Left hindlimb (tissue), 1 donor: ENCODE results near the gene IL17REL.

Experiments used
- DNase-seq: peaks from one replicate; pipeline ENCODE4 v3.0.0-alpha.2; 2018

The IL17REL gene

GRCh38 chr22:50045211-50046018 lies 32.9 kb upstream of the IL17REL start:
- DNase-seq: no peak

GRCh38 chr22:50044485-50045118 lies 32.0 kb upstream of the IL17REL start:
- no peak for DNase-seq

DNA sequence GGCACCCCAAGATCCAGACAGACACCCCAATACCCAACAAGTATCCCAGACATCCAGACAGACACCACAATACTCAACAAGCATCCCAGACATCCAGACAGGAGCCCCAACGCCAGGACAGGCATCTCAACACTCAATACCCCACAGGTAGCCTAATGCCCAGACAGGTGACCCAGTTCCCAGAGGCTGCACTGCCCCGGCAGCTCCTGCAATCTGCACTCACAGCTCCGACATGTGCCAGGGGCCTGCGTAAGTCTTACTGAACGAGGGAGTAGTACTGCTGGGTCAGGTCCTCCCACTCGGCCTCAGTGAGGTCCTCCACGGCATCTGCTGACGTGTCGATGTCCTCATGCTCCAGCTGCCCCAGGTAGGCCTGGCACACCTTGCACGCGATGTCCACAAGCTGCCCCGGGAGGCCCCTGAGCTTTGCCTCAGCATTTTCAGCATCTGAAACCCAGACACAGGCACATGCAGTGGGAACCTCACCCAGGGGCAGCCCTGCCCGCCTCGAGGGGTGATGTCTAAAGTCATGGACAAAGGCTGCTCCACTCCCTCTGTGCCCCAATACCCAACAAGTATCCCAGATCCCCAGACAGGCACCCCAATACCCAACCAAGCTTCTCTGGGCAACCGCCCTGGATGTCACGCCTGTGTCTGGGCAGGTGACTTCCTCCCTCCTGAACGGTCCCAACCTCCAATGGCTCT lies 28.9 kb upstream of the IL17REL start:
- DNase-seq: no peak

DNA sequence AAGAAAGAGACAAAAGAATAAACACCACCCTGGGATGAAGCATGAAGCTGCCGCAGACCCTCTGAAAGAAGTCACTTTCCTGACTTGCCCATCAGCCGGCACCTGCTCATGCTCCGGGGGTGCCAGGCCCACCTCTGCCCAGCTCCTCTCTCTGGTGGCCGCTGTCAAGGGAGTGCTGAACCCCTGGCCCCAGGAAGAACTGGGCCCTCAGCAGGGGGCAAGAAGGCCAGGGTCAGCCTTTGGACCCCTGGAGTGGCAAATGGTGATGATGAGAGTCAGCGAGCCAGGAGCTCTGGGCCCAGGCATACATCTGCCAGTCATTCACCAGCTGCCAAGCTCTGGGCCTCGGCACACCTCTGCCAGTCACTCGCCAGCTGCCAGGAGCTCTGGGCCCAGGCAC lies 28.2 kb upstream of the IL17REL start:
- DNase-seq: no peak

DNA sequence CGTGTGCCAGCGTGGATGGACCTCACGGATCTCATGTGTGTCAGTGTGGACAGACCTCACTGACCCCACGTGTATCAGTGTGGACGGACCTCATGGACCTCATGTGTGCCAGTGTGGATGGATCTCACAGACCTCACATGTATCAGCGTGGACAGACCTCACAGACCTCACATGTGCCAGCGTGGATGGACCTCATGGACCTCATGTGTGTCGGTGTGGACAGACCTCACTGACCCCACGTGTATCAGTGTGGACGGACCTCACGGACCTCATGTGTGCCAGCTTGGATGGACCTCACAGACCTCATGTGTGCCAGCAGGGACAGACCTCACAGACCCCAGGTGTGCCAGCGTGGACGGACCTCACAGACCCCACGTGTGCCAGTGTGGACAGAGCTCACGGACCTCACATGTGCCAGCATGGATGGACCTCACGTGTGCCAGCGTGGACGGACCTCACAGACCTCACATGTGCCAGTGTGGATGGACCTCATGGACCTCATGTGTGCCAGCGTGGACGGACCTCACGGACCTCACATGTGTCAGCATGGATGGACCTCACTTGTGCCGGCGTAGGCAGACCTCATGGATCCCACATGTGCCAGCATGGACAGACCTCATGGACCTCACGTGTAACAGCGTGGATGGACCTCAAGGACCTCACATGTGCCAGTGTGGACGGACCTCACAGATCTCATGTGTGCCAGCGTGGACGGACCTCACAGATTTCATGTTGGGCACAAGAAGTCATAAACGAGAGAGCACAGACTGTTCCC lies 27.3 kb upstream of the IL17REL start:
- no peak for DNase-seq

DNA sequence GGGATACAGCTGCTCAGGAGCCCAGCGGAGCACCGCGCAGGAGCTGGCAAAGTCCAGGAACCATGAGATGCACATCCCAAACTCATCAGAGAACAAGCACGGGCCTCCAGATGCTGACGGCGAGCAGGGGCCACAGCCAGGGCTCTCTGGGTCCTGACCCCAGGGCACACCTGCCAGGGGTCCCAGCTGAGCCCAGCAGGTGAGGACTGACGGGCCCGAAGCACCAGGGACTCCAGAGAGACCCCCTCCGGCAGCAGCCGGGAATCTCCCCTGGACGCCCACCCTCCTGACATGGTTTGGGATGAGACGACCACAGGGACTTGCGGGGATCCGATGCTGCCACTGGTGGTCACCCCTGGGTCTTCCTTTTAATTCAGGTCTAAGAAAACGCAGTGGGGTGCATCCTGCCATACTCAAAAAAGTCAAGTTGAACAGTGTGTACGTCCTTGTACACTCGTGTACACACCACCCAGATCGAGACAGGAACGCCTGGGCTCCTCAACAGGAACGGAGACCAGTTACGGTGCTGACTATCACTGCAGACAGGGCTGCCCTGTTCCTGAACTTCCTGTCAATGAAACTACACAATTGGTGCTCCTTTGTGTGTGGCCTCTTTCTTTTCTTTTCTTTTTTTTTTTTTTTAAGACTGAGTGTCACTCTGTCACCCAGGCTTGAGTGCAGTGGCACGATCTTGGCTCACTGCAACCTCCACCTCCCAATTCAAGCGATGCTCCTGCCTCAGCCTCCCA lies 23.6 kb upstream of the IL17REL start:
- no peak for DNase-seq

GRCh38 chr22:50035131-50035881 lies 22.7 kb upstream of the IL17REL start:
- DNase-seq: no peak

- no peak for DNase-seq
Observed at GRCh38 chr22:50034126-50035081, 21.8 kb upstream of the IL17REL start.

DNA sequence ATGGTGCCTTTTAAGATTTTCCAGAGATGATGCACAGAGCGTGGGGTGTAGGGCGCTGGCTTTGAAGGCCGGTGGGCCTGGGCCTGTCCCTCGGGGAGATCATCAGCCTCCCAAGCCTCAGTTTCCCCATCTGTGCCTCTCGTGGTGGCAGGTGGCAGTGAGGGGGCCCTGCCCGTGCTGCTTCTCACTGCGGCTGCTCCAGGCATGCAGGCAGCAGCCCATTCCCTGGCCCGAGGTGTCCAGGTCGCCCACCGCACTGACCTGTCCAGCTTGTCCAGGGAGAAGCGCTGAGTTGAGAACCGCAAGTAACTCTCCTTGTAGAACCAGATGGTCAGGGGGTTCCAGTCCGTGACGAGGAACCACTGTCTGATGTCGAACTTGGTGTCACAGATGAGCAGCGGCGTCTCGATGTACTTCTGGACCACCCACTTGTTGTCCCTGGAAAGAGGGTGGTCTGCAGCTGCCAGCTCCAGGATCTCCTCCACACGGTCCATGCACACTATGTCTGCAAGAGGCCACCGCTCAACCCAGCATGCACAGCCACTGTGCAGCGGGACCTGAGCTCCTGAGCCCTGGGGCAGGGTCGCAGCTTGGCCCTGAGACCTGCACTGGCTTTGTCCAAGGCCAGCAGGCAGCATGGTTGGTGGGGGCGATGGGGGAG lies 20.5 kb upstream of the IL17REL start:
- DNase-seq: no peak

GRCh38 chr22:50032109-50032871 lies 19.7 kb upstream of the IL17REL start:
- DNase-seq: no peak

DNA sequence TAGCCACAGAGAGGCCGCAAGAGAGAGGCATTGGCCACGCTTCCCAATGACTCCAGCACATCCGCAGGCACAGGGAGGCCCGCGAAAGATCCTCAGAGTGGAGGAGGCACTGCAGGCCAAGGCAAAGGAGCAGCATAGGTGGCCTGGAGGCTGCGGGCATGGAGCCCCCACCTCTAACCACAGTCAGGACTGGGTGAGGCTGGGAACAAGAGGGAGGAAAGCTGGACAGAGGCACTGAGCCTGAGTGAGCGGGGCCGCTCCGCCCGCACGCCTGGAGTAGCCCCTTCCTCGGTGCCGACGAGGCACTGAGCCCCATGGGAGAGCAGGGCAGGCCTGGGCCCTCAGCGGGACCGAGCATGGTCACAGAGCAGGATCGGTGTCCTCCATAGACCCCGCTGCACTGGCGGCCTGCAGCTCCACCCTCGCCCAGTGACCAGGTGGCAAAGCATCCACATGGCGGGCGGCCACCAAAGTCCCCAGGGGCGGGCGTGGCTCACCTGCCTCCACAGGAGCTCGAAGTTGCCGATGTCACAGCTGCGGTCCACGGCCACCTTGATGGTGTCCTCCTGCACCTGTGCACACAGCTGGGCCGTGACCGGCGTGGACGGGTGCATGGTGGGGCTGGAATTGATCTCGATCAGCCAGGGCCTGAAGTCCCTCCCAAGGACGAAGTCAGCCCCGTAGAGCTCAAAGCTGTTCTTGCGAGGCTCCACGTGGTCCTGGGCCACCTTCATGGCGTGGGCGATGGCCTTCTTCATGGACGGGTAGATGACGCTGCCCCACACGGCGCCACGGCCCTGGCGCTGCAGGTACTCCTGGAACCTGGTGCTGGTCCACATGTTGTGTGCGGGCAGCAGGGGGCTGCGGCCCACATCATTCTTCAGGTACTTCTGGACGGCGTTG lies 18.9 kb upstream of the IL17REL start:
- DNase-seq: no peak

DNA sequence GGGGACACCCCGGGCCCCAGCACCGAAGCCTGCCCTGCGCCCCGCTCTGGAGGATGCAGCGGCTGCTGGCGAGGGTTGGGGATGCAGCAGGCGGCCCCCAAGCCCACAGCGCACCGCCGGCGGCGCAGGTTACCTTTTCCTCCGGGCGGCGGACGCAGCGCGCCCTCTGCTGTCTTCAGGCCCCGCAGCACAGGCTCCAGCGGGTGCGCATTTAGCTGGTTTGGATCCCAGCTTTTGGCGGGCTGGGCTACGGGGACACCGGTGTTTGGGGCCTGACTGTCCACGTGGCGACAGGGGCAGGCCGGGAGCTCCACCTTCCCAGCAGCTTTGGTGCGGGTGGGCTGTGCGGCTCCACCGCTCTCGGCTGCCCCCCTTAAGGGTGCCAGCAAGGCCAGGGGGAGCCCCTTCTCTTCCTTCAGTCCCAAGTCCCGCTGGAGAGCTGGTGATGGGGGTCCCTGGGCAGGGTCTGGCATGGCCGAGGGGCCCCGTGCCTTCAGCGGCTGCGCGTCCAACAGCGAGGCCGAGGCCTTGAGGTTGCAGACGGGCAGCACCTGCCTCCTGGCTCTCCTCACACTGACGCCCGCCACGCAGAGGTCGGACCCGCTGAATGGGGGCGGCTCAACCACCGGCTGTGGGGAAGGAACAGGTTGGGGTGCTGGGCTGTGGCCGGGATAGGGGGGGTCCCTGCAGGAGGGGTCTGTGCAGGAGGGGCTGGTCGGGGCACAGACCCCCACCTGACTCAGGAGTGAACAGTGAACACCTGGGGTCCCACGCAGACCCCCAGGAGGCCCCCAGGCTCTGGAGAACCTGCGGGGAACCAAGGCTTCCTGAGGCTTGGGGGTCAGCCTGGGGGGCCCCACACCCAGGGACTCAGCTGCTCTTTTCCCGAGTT lies 18.0 kb upstream of the IL17REL start:
- DNase-seq: no peak

DNA sequence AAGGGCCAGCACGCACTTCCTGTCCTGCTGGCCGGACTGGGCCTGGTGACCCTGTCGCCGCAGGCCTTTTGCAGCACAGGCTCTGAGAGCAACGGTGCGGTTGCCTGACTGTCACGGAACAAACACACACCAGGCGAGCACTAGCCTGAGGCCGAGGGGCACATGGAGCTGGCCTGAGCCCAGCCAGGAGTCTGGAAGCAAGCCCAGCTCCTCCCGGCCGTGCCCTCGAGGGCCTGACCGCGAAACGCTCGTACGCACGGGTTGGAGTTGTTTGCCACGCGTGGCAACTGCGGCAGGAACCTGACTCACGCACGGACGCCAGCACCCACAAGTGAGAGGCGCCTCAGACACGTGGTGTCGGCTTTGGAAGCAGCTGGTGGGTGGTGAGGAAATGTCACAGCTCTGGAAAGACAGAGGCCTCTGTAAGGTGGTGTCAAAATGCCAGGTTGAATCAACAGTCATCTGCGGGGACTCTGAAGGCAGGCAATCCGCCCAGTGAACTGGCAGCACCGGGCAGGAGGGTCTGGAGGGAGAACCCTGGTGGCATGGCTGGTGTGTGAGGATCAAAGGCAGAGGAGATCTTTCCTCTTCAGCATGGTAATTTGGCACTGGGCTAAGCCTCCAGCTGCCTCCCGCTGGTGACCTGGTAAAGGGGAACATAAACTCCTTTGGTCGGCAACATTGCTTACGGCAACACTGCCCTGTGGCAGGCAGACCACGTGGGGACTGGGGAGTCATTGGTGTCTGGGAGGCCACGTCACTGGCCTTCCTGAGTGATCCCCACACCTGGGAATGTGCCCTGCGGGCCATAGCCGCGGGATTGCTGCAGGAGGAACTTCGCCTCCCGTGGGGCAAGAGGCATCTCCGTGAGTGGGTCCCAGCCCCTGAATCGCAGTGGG lies 15.3 kb upstream of the IL17REL start:
- no peak for DNase-seq

GRCh38 chr22:50025993-50026392 lies 13.4 kb upstream of the IL17REL start:
- no peak for DNase-seq

DNA sequence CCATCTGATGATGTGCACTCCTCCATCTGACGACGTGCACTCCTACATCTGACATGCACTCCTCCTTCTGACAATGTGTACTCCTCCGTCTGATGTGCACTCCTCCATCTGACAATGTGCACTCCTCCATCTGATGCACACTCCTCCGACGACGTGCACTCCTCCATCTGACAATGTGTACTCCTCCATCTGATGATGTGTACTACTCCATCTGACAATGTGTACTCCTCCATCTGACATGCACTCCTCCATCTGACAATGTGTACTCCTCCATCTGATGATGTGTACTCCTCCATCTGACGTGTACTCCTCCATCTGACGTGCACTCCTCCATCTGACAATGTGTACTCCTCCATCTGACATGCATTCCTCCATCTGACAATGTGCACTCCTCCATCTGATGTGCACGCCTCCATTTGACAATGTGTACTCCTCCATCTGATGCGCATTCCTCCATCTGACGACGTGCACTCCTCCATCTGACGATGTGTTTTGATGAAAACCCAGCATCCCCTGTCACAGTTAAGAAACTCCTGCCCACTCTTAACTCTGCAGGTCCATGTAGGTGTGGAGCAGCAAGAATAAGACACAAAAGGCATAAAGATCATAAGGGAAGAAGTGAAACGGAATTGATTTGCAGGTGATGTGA lies 9.7 kb upstream of the IL17REL start:
- DNase-seq: no peak
